SK-N-SH (cell line): ENCODE results near the gene BGN. TPM values are rescaled to one million over a fixed set of nuclear protein-coding genes. Genes with fewer than 3 reads are reported as not detected.

Experiments
- CTCF ChIA-PET: fragments of 300-600, 350-600 bp; formaldehyde crosslinking; extraction: SDS; loops from one replicate; lab custom pipeline; 2021; lab: Yijun Ruan, JAX
- POLR2A ChIA-PET: fragments of 350-600 bp; sonication (Branson Sonifier 250); formaldehyde crosslinking; extraction: SDS; loops from one replicate; lab custom pipeline; 2020; ENCODE audit warnings: antibody characterized with exemption, inconsistent platforms; lab: Yijun Ruan, JAX
- DNase-seq: peaks from one replicate; pipeline ENCODE4 v3.0.0; 2012
- H2AFZ ChIP-seq: fragments of 200-600 bp; sonication (generic); 2 replicates; pipeline ENCODE4 v1.8.1; 2016; ENCODE audit warnings: antibody characterized with exemption, mild to moderate bottlenecking, low read depth
- H3F3A ChIP-seq: fragments of 200-600 bp; sonication (generic); replicated peaks from 2 replicates; pipeline ENCODE3; 2016; ENCODE audit warnings: antibody characterized with exemption, mild to moderate bottlenecking; ENCODE audit not compliant: insufficient read depth
- H3K27ac ChIP-seq, 2 experiments: fragments of 200-500 bp in 1 of 2; fragments of 200-600 bp in 1 of 2; sonication (Bioruptor generic) in 1 of 2; sonication (generic), shearing (Covaris generic) in 1 of 2; 2 replicates each; pipeline versions ENCODE4 v1.5.1 to v1.6.1; 2014 to 2016; ENCODE audit warnings: low read depth in 2 of 2, inconsistent platforms in 1 of 2, low read length in 1 of 2, mild to moderate bottlenecking in 1 of 2, mixed read lengths in 1 of 2
- H3K27me3 ChIP-seq: fragments of 200-600 bp; sonication (generic), shearing (Covaris generic); 2 replicates; pipeline ENCODE4 v1.6.1; 2016; ENCODE audit warnings: mixed run types; ENCODE audit not compliant: insufficient read depth
- H3K36me3 ChIP-seq, 2 experiments: fragments of 200-500 bp in 1 of 2; fragments of 200-600 bp in 1 of 2; sonication (Bioruptor generic) in 1 of 2; sonication (generic) in 1 of 2; replicated peaks in 1 of 2; 2 replicates each; pipeline versions ENCODE3 to v1.5.1; 2014 to 2016; ENCODE audit warnings: low read length in 1 of 2, mild to moderate bottlenecking in 1 of 2; ENCODE audit not compliant: insufficient read depth in 2 of 2, control insufficient read depth in 1 of 2
- H3K4me1 ChIP-seq, 2 experiments: fragments of 200-500 bp in 1 of 2; fragments of 200-600 bp in 1 of 2; sonication (Bioruptor generic) in 1 of 2; sonication (generic), shearing (Covaris generic) in 1 of 2; 2 replicates each; pipeline versions ENCODE4 v1.5.1 to v1.6.1; 2014 to 2016; ENCODE audit warnings: low read depth in 1 of 2, low read length in 1 of 2, mixed run types in 1 of 2; ENCODE audit not compliant: insufficient read depth in 2 of 2, control insufficient read depth in 1 of 2
- H3K4me2 ChIP-seq: fragments of 200-600 bp; sonication (generic), shearing (Covaris generic); 2 replicates; pipeline ENCODE4 v1.6.1; 2017; ENCODE audit warnings: mixed run types
- H3K4me3 ChIP-seq, 2 experiments: fragments of 200-500 bp in 1 of 2; fragments of 200-600 bp in 1 of 2; sonication (Bioruptor generic) in 1 of 2; sonication (generic), shearing (Covaris generic) in 1 of 2; 2 replicates each; pipeline versions ENCODE4 v1.5.1 to v1.8.1; 2014 to 2016; ENCODE audit warnings: low read depth in 2 of 2, inconsistent platforms in 1 of 2, low read length in 1 of 2, mild to moderate bottlenecking in 1 of 2, mixed read lengths in 1 of 2, moderate library complexity in 1 of 2
- H3K79me2 ChIP-seq: fragments of 200-600 bp; sonication (generic); 2 replicates; pipeline ENCODE4 v1.8.1; 2017; ENCODE audit warnings: mild to moderate bottlenecking; ENCODE audit not compliant: insufficient read depth
- H3K9ac ChIP-seq: fragments of 200-600 bp; sonication (generic); 2 replicates; pipeline ENCODE4 v1.6.1; 2017; ENCODE audit warnings: mixed run types
- H3K9me2 ChIP-seq: fragments of 200-600 bp; sonication (generic); 2 replicates; pipeline ENCODE4 v1.6.1; 2017; ENCODE audit warnings: mixed run types
- H3K9me3 ChIP-seq: fragments of 200-600 bp; sonication (generic); 2 replicates; pipeline ENCODE4 v1.6.1; 2017; ENCODE audit warnings: mixed run types, mild to moderate bottlenecking, moderate library complexity
- H4K20me1 ChIP-seq: fragments of 200-600 bp; sonication (generic); 2 replicates; pipeline ENCODE4 v1.6.1; 2017; ENCODE audit warnings: mild to moderate bottlenecking, mixed run types; ENCODE audit not compliant: insufficient read depth
- ELF1 ChIP-seq: IDR thresholded peaks from 2 replicates; pipeline ENCODE4 v1.4.0; 2012
- EP300 ChIP-seq, 2 experiments: IDR thresholded peaks; 2 replicates each; pipeline versions ENCODE4 v1.4.0 to v1.6.1; 2012; ENCODE audit warnings: borderline replicate concordance in 1 of 2, low read depth in 1 of 2, low read length in 1 of 2
- FOSL2 ChIP-seq: IDR thresholded peaks from 2 replicates; pipeline ENCODE4 v1.4.0; 2012; ENCODE audit warnings: low read depth, mild to moderate bottlenecking, moderate library complexity, borderline replicate concordance
- GABPA ChIP-seq: IDR thresholded peaks from 2 replicates; pipeline ENCODE4 v1.4.0; 2012; ENCODE audit warnings: low read depth, mild to moderate bottlenecking
- GATA2 ChIP-seq: sonication (generic); formaldehyde crosslinking; IDR thresholded peaks from 2 replicates; pipeline ENCODE4 v1.5.0; 2020; ENCODE audit warnings: mild to moderate bottlenecking, missing genetic modification reagents
- NFIC ChIP-seq: IDR thresholded peaks from 2 replicates; pipeline ENCODE4 v1.4.0; 2012; ENCODE audit warnings: borderline replicate concordance
- NRF1 ChIP-seq: IDR thresholded peaks from 2 replicates; pipeline ENCODE4 v1.6.1; 2012; ENCODE audit warnings: low read depth, mild to moderate bottlenecking, low read length
- RCOR1 ChIP-seq: fragments of 150-350 bp; IDR thresholded peaks from 2 replicates; pipeline ENCODE4 v1.6.1; 2017; ENCODE audit warnings: antibody characterized with exemption, low read length
- RXRA ChIP-seq: IDR thresholded peaks from 2 replicates; pipeline ENCODE4 v1.4.0; 2012; ENCODE audit warnings: low read depth, mild to moderate bottlenecking, borderline replicate concordance
- SIN3A ChIP-seq: IDR thresholded peaks from 2 replicates; pipeline ENCODE4 v1.6.1; 2012; ENCODE audit warnings: low read depth, mild to moderate bottlenecking, low read length, moderate library complexity, borderline replicate concordance
- TCF12 ChIP-seq: IDR thresholded peaks from 2 replicates; pipeline ENCODE4 v1.4.0; 2012
- TEAD4 ChIP-seq: IDR thresholded peaks from 2 replicates; pipeline ENCODE4 v1.4.0; 2012; ENCODE audit warnings: mild to moderate bottlenecking, borderline replicate concordance; ENCODE audit not compliant: insufficient read depth
- YY1 ChIP-seq: IDR thresholded peaks from 2 replicates; pipeline ENCODE4 v1.4.0; 2012; ENCODE audit warnings: low read depth, mild to moderate bottlenecking
- WGBS: methylation state at CpG from one replicate; pipeline ENCODE4 v1.1.6; 2017; ENCODE audit warnings: low lambda C conversion rate; 5-methylcytosine and 5-hydroxymethylcytosine counted together
- polyA plus RNA-seq, 3 experiments: library from polyadenylated mRNA; depleted of rRNA; stranded (reverse); fragments of >200 nt; gene quantifications; 2 replicates each; pipeline ENCODE4 v1.2.3, GENCODE V29; 2012
- TF ChIP-seq, protein P1 (sequence below): IDR thresholded peaks from 2 replicates; pipeline ENCODE4 v1.6.1; 2012; ENCODE audit warnings: mild to moderate bottlenecking, low read depth, low read length, moderate library complexity
- TF ChIP-seq, protein P2 (sequence below): fragments of 150-350 bp; IDR thresholded peaks from 2 replicates; pipeline ENCODE4 v1.6.1; 2016; ENCODE audit warnings: mild to moderate bottlenecking, low read depth, low read length
- TF ChIP-seq, protein P3 (sequence below): fragments of 200-600 bp; sonication (generic); IDR thresholded peaks from 2 replicates; pipeline ENCODE4 v1.6.1; 2017; ENCODE audit warnings: antibody characterized with exemption, mild to moderate bottlenecking, moderate library complexity
- TF ChIP-seq, protein P4 (sequence below): IDR thresholded peaks from 2 replicates; pipeline ENCODE4 v1.4.0; 2012; ENCODE audit warnings: low read depth

BGN gene
- polyA plus RNA-seq, 1 of the 3 experiments (the other 2 are of a cell fraction): 28.9 TPM

DNA sequence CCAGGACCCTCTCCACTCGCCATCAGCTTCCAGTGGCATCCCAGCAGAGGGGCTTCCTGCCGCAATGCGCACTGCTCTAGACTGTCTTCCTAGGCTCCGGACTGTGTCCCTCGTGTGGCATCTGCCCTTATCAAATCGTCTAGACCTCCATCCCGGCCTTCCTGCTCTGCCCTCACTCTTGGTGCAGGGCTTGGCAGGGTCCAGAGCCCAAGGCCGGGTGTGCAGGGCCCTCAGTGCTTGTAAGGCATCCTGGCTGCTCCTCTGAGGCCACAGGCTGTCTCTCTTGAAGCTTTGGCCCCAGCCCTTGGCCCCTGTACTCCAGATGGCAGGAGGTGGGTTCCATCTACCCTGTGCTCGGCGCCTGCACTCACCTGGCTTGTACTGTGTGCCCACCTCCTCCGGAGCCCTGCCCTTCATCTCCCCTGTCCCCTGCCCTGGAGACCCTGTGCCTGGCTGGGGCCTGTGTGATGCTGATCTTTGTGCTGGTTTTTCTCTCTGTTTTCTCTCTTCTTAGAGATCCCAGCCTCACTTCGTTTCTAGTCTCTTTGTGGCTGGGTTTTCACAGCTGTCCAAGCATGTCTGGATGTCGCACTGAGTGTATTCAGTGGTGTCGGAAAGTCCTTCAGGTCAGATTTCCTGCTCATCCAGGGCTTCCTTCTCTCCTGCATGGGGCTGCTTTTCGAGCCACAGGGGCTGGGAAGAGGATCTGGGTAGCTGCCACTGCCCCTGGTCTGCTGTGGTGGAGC lies 45.2 kb upstream of the BGN start:
- H4K20me1 ChIP-seq: no peaks in the 10 kb centered on the region
- no peak overlapping the region for H2AFZ ChIP-seq
- H3K79me2 ChIP-seq: no peaks in the 10 kb centered on the region
- ChIA-PET CTCF (interaction anchor here (1.0 to 1.3 kb wide), 3 partner anchors 11 kb away, joined by 4 read pairs; no protein-coding TSS in a partner anchor), POLR2A (no interaction called here)
- 61% methylated on average over 6 of the region's 15 CpGs for WGBS
- H3K36me3 ChIP-seq: peaks cover 0 to 2% of the 10 kb centered on the region in 2 experiments
- no peaks in the 10 kb centered on the region for H3K9me3 ChIP-seq
- no peak overlapping the region for H3K4me3 ChIP-seq
- peaks cover 21% of the 10 kb centered on the region for H3K27me3 ChIP-seq
- no peaks in the 10 kb centered on the region for H3K4me1 ChIP-seq
- H3K9me2 ChIP-seq: no peaks in the 10 kb centered on the region
- no peak overlapping the region for H3K9ac ChIP-seq
- H3K27ac ChIP-seq: no peak overlapping the region
- DNase-seq: no peak
- no peak overlapping the region for H3K4me2 ChIP-seq
- no peaks in the 10 kb centered on the region for H3F3A ChIP-seq
- TF ChIP-seq, protein P1, sequence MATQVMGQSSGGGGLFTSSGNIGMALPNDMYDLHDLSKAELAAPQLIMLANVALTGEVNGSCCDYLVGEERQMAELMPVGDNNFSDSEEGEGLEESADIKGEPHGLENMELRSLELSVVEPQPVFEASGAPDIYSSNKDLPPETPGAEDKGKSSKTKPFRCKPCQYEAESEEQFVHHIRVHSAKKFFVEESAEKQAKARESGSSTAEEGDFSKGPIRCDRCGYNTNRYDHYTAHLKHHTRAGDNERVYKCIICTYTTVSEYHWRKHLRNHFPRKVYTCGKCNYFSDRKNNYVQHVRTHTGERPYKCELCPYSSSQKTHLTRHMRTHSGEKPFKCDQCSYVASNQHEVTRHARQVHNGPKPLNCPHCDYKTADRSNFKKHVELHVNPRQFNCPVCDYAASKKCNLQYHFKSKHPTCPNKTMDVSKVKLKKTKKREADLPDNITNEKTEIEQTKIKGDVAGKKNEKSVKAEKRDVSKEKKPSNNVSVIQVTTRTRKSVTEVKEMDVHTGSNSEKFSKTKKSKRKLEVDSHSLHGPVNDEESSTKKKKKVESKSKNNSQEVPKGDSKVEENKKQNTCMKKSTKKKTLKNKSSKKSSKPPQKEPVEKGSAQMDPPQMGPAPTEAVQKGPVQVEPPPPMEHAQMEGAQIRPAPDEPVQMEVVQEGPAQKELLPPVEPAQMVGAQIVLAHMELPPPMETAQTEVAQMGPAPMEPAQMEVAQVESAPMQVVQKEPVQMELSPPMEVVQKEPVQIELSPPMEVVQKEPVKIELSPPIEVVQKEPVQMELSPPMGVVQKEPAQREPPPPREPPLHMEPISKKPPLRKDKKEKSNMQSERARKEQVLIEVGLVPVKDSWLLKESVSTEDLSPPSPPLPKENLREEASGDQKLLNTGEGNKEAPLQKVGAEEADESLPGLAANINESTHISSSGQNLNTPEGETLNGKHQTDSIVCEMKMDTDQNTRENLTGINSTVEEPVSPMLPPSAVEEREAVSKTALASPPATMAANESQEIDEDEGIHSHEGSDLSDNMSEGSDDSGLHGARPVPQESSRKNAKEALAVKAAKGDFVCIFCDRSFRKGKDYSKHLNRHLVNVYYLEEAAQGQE: no peak

DNA sequence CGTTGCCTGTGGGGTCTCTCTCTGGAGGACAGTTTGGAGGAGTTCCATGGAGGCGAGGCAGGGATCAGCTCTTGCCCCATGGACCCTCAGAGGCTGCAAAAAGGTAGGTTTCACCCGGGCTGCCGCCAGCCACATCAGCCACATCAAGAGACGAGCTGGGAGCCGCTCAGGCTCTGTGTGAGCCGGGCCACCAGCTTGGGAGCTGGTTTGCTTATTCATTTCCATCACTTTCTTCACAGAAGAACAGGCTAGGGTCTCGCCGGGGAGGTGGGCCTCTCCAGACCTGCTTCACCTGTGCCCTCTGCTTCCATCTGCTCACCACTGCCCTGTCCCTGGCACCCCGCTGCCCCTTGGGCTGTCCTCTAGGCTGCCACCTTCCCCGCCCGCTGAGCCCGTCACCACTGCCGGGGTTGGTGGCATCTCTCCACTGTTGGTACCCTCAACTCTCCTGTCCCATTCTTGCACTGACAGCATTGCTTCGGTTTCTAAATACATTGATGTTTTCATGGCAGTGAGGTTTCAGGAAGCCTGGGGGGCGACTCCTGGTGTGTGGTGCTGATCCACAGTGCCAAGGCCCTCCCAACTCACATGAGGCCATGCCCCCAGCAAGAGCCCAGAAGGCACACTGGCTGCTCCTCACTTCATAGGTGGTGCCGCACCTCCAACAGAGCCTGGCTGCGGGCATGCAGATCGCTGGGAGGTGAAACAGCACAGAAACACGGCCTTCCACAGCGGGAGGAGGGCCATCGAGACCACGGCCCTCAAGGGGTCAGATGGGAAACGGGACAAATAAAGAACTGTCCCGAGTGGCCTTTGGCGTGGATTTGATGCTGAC lies 44.4 kb upstream of the BGN start:
- POLR2A ChIA-PET: no interaction called here
- no peak for DNase-seq
- CTCF ChIA-PET: interaction anchor here (1.0 to 1.6 kb wide), 2 partner anchors 10 kb away, joined by 3 to 4 read pairs; no protein-coding TSS in a partner anchor
- H2AFZ ChIP-seq: no peak overlapping the region
- H4K20me1 ChIP-seq: no peaks in the 10 kb centered on the region
- H3K4me2 ChIP-seq: no peak overlapping the region
- H3K79me2 ChIP-seq: no peaks in the 10 kb centered on the region
- H3K9ac ChIP-seq: no peak overlapping the region
- peaks cover 17% of the 10 kb centered on the region for H3K27me3 ChIP-seq
- no peaks in the 10 kb centered on the region for H3K9me2 ChIP-seq
- no peak overlapping the region for H3K4me3 ChIP-seq
- H3K36me3 ChIP-seq: peaks cover 0 to 6% of the 10 kb centered on the region in 2 experiments
- no peak overlapping the region for H3K27ac ChIP-seq
- no peaks in the 10 kb centered on the region for H3K9me3 ChIP-seq
- peaks cover 0 to under 1% of the 10 kb centered on the region in 2 experiments; a peak in 1 of 4 replicates for H3K4me1 ChIP-seq
- 67% methylated on average over 16 of the region's 26 CpGs for WGBS
- no peaks in the 10 kb centered on the region for H3F3A ChIP-seq
- TF ChIP-seq GATA2 (CRISPR knock-in tag) (no peak), RCOR1 (no peak), YY1 (no peak), TEAD4 (no peak), SIN3A (no peak), RXRA (no peak), EP300 (IDR thresholded peaks at IDR 0.05; ENCODE audit: borderline replicate concordance in 1 of 2, low read depth in 1 of 2, low read length in 1 of 2) (no peak), GABPA (no peak), NFIC (no peak), NRF1 (no peak), FOSL2 (no peak), ELF1 (no peak), TCF12 (no peak)
- TF ChIP-seq, protein P2, sequence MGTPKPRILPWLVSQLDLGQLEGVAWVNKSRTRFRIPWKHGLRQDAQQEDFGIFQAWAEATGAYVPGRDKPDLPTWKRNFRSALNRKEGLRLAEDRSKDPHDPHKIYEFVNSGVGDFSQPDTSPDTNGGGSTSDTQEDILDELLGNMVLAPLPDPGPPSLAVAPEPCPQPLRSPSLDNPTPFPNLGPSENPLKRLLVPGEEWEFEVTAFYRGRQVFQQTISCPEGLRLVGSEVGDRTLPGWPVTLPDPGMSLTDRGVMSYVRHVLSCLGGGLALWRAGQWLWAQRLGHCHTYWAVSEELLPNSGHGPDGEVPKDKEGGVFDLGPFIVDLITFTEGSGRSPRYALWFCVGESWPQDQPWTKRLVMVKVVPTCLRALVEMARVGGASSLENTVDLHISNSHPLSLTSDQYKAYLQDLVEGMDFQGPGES: no peak
- TF ChIP-seq, protein P3, sequence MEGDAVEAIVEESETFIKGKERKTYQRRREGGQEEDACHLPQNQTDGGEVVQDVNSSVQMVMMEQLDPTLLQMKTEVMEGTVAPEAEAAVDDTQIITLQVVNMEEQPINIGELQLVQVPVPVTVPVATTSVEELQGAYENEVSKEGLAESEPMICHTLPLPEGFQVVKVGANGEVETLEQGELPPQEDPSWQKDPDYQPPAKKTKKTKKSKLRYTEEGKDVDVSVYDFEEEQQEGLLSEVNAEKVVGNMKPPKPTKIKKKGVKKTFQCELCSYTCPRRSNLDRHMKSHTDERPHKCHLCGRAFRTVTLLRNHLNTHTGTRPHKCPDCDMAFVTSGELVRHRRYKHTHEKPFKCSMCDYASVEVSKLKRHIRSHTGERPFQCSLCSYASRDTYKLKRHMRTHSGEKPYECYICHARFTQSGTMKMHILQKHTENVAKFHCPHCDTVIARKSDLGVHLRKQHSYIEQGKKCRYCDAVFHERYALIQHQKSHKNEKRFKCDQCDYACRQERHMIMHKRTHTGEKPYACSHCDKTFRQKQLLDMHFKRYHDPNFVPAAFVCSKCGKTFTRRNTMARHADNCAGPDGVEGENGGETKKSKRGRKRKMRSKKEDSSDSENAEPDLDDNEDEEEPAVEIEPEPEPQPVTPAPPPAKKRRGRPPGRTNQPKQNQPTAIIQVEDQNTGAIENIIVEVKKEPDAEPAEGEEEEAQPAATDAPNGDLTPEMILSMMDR: no peak
- TF ChIP-seq, protein P4, sequence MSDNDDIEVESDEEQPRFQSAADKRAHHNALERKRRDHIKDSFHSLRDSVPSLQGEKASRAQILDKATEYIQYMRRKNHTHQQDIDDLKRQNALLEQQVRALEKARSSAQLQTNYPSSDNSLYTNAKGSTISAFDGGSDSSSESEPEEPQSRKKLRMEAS: no peak
